Activated effector memory CD4-positive, alpha-beta T cell treated with Interleukin-2 at 50 U/mL for 16 hours (primary cell): ENCODE results near the gene DRC1.
"Not testable (repeated sequence)": the region's sequence is repeated elsewhere in the genome, so short reads cannot be mapped to it uniquely, and the experiment has no call there.

Experiments used
- DNase-seq: peaks from one replicate; pipeline ENCODE4 v3.0.0-alpha.2; 2020

DRC1 gene

DNA sequence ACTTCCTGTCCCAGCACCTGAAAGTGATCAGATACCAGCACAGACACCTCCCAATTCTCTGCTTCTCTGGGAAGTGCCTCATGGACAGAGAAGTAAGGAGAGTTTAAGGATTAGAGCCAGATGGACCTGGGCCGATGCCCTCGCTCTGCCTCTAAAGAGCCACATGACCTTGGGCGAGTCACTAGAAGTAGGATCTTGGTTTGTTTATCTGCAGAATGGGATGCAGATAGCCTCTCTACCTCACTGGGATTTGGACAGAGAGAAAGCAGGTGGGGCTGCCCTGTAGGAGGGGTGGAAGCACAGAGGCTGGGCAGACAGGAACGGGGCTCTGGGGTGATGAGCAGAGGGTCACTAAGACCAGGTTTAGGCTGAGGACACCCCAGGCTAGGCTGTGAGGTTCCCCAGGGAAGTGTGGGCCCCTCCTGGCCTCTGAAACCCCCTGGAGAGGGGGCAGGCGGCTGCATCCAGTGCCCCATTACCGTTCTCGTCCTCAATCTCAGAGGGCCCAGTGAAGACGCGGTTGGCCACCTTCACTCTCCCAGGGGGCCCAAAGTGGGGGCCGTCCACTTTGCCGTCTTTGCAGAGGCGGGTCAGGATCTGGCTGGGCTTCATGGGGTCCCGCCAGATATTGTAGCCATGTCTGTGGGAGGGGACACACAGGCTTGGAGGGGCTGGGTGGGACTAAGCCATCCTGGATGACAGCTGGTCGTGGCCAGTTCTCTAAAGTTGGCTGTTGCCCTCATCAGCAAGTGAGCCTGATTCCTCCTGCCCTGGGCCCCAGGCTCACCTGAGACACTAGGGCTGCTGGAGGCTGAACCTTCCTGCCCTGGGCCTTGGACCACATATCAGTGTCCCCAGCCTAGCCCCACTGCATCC lies 62.9 kb downstream of the DRC1 start:
- DNase-seq: no peak

DNA sequence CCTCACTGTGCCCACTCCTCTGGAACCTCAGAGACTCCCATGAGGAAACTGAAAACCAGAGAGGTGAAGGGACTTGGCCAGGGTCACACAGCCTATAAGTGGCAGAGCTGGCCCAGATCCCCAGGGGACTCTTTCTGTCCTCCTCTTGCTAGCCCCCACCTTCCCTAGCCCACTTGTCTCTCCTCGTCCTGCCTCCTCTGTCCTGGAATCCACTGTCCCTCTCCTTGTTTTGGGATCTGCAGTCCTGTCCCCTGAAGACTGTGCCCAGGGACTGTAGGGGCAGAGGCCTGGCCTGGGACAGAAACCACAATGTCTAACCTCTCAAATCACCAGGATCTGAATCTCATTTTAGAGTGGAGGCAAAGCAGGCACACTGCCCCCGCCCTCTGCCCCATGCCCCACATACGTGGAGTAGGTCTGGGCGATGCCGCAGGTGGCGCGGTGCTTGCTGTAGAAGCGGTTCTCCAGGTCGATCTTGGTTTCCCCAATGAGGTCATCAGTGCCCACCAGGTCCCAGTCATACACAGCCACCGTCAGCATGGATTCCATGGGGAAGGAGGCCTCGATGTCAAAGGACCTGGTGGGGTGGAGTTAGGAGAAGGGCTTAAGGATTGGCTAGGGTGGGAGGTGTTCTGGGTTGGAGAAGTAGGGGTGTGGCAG lies 63.7 kb downstream of the DRC1 start:
- no peak for DNase-seq

DNA sequence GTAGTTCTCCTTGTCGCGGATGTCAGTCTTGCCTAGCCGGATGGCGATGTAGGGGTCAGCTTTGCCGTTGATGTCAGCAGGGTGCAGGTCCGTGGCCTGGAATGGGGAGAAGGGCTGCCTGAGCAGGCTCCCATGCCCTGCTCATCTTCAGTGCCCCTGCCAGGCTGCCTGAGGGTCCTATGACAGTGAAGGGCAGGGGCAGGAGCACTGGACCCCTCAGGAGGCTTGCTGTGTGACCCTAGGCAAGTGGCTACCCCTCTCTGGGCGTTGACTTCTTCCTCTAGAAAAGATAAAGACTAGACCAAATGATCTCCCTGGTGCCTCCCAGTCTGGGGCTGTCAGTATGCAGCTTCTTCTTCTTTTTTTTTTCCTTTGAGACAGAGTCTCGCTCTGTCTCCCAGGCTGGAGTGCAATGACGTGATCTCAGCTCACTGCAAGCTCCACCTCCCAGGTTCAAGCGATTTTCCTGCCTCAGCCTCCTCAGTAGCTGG lies 64.3 kb downstream of the DRC1 start:
- DNase-seq: no peak

DNA sequence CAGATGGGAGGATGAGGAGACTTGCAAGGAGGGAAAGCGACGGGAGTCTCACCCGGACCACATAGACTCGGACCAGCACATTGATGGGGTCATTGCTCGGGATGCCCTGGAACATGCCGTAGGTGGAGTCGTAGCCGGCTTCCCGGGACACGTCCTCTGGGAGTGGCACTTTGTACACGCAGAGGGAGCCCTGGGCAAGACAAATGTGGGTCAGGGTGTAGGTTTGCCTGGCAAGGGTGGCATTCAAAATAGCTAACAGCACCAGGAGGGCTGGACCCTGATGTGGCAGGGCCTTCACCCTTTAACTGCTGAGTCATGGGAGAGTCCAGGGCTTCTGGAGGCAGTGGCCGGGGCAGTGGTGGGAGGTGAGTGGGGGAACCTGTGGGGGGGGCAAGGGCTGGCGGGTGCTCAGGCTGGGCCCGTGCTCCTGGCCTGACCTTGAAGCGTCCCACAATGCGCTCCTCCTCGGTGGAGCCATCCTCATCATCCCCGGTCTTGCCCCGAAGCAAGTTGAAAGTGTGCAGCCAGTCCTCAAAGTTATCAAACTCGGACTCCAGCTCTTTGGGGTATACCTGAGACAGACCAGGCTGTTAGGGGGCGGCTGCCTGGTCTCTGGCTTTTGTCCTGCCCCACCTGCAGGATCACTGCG lies 65.1 kb downstream of the DRC1 start:
- DNase-seq: no peak

DNA sequence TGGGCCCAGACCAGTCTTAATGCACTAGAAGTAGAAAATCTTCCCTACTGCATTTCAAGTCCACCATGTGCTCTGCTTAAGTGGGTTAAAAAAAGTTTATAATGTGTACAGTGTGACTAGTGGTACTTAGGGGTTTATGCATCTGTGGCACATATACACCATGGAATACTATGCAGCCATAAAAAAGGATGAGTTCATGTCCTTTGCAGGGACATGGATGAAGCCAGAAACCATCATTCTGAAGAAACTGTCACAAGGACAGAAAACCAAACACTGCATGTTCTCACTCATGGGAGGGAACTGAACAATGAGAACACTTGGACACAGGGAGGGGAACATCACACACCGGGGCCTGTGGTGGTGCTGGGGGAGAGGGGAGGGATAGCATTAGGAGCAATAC lies 66.8 kb downstream of the DRC1 start:
- DNase-seq: not testable (repeated sequence)

DNA sequence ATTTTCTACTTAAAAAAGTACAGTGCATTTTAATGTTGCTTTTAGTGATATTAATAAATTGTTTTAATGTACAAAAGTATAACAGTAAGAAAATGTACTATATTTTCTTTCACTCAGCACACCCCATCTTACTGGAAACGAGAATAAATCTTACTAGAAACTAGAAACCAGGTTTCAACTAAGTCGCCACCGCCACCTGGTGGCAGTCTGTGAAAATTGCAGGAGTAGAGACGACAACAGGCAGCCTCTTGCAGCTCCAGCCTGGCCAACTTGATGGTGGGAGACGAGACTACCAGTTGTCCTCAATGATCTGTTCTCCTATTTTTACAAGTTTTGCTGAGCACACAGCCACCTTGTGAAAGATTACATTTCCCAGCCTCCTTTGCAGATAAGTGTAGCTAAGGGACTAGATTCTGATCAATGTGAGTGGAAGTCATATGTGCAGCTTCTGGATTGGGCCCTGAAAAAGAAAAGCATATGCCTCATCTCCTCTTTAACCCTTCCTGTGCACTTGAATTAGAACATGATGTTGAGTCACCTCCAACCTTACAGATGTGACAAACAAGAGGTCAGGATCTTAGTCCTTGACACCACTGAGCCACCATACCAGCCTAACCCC lies 67.5 kb downstream of the DRC1 start:
- DNase-seq: no peak

DNA sequence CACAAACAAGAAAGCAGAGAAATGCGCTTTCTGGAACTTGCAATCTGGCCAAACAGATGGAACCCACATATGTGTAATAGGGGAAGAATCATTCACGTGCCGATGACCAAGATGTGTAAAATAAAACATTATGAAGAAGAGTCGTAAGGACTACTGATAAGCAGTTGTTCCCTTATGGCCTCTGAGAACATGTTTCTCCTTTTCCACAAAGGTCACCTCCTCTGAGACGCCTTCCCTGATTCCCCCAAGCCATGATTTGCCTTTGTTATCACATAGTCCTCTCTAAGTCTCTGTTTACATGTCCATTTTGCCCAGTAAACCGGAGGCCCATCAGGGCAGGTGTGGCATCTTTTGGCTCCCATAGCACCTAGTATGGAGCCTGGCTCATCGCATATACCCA lies 68.2 kb downstream of the DRC1 start:
- no peak for DNase-seq

DNA sequence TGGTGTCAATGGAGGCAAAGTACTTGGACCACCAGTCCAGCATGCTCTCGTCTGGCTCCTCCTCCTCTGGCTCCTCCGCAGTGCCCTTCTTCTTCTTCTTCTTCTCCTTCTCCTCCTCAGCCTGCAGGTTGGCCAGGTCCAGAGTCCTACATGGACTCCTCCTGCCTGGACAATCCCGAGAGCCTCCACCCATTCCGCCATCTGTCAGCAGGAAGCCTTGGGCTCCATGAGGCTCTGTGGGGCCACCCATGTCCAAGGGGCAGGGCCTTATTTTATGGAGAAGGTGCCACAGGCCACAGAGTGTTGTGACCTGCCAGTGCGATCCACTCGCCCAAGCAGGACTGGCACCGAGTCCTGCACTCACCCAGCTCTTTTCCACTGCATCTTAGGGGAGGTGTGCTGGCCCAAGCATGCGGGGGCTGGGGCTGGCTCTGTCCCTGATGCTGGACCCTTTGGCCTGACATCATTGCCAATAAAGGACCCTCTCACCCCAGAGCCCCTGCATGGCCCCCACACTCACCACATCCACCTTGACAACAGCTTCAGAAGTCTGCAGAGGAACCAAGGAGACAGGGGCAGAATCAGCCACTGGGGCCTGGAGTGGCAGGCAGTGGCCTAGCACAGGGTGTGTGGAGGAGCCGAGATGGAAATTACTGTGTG lies 69.0 kb downstream of the DRC1 start:
- no peak for DNase-seq

DNA sequence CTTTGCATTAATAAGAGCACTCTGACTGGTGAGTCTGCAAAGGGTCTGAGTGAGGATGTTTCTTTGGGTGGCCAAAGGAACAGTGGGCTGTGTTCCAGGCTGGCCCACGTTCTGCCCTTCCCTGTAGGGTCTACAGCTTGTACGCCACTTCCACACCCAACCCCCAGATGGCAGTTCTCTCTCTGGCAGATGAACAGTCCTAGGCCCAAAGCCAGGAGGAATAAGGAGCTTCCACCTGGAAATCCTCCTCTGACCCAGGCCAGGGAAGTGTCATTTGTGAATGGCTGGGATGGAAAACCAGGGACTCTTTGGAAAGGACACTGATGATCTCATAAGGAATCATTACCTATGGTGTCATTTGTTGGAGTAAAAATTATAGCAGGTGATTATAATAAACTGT lies 69.6 kb downstream of the DRC1 start:
- no peak for DNase-seq

DNA sequence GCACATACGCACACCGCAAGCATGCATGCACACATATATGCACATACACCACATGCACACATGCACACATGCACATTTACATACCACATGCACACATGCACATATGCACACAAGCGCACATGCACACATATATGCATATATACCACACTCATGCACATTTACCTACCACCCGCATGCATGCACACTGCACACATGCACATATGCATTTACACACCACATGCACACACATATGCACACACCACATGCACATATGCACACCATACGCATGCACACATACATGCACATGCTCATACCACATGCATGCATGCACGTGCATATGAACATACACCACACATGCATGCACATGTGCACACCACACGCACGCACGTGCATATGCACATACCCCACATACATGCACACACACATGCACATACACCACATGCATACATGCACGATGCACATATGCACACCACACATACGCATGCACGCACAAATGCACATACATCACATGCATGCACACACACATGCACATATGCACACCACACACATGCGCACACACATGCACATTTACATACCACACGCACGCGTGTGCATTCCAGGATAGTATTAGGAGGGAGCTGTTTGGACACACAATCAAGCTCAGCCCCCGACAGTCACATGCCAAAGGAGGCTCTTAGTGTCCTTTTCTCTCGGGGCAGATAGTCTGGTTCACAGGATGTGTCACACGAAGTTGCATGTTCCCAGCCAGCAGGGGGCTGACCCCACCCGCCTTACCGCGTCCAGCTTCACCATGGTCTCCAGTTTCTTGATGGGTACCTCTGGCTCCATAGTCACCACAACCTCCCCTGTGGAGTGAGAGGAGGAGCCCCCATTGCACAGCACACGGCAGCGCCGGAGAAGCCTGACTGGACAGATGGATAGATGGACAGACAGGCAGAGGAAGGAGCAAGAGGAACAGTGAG lies 70.3 kb downstream of the DRC1 start:
- DNase-seq: no peak

DNA sequence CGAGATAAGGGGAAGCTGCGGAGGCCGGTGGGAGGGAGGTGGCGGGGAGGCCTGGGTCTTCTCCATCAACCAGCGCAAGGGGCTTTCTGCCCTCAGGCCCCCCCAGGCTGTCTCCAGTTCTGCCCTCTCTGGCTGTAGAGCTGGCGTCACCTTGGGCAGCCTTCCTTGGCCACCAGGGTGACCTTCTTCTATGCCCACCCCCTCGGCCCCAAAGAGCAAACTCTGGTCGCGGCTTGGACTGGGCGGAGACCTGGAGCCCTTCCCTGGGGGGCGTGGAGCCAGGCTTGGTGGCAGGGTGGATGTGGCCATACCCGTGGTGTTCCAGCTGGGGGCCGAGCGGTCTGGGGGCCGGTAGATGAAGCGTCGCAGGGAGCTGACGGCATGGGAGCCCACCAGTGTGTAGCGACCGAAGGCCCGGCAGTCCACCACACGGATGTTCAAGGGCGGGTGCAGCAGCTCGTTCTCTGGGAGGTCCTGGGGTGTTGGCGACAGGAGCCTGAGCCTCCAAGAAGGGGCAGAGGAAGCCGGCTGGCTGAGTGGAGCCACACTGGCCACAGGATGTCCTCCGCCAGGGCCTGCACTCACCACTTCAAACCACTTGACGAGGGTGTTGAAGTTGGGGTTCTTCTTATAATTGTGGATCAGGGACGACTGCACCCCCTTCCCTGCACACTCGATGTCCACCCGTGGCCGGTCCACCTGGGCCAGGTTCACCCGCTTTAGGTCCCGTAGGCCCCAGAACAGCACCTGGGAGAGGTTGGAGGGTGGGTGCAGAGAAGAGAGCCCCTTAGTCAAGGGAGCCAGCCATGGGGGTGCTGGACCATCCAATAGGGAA lies 71.3 kb downstream of the DRC1 start:
- DNase-seq: no peak

DNA sequence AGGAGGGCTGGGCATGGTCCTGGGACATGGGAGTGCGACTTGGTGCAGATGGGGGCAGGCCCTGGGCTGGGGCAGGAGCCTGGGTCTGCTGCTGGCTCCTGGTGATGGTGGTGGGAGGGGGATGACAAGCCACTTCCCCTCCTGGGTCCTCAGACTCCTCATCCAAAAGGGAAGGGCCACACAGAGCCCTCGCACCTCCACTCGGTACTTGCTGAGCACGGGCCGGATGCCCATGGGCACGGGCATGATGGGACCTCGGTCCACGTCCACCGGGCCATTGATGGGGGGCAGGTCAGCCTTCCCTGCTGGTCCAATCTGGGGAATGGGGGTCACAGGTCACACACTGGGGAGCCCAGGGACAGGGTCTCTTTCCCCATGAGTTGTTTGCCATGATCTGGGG lies 72.1 kb downstream of the DRC1 start:
- no peak for DNase-seq

DNA sequence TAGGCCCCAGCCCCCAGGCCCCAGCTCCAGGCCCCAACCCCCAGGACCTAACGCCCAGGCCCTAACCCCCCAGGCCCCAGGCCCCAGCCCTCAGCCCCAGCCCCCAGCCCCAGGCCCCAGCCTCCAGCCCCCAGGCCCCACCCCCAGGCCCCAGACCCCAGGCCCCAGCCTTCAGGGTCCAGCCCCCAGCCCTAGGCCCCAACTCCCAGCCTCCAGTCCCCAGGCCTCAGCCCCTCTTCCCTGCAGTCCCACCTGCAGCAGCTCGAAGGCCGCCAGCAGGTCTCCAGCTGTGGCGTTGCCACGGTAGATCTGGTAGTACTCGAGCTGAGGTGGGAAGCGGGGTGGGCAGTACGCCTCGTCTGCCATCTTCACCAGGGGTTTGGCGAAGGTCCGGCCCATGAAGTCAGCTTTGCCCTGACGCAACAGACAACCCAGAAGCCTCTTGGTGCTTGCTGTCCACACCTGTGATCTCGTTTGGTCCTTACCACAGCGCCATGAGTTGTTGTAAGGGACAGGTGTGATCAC lies 72.6 kb downstream of the DRC1 start:
- no peak for DNase-seq

DNA sequence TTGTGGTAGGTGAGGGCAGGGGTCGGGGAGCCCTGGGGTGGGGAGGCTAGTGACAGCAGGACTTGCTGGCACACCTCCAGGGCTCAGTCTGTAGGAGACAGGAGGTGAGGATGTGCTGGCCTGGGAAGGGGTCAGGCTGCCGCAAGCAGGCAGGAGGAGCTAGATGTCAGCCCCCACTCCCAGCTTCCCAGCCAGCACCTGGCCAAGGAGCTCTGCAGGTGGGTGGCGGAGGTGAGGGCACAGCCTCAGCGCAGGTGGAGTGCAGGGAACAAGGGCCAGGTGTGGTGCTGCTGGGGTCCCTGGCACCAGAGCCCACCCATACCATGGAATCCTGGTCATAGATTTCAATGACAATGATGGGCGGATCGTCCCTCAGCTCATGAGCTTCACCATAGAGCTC lies 73.3 kb downstream of the DRC1 start:
- no peak for DNase-seq

DNA sequence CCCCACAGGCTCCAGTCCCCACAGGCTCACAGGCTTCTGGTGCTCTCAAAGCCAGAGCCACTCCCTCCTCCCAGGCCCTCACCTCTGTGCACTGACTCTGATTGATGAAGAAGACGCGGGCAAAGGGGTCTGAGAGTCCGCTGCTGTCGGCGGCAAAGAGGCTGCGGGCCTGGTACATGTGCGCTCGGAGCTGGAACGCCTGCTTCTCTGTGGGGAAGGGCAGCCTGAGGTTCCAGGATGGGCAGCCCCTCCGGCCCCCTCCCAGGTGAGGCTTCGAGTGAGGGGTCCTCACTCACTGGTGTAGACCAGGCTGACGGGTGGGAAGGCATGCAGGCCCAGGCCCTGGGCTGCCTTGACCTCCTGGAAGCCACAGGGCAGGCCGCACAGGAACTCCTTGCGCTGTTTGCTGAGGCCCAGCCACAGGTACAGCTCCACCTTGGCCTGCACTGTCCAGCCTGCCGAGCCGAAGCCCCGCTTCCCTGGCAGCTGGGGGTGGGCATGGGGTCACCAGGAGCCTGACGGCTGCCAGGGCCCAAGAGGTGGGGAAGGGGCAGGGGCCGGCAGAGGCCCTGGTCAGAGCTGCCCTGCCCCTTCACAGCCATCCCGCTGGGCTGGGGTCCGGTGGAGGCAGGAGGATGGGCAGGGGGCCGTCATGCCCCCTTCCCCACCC lies 74.2 kb downstream of the DRC1 start:
- DNase-seq: no peak

DNA sequence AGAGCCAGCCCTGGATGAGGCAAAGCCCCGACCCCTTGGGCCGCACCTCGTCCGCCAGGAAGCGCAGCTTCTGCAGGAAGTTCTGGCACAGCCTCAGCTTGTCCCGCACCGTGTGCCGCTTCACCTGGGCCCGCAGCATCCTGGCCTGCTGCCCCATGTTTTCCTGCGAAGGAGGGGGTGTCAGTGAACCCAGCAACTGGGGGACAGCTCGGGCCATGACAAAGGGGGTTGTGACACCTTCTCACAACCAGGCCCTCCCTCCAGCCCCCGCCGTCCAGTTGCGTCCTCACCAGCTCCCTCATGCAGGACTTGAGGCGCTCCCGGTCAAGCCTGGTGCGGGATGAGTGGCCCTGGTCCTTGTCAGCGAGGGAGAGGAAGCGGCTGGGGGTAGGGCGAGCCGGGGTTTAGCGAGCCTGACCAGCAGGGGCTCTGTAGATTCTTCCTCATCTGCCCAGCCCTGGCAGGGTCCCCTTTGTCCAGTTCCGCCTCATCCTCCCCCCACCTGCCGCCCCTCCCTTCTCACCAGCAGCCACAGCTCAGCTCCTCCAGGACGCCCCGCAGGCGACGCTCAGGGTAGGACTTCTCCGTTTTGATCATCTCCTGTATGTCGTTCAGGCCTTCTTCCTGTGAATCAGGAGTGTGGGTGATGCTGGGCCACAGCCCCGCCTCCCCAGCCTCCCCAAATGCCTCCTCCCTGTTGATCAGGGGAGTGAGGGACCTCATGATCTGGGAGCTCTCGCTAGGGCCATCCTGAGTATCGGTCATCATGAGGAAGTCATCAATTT lies 75.6 kb downstream of the DRC1 start:
- DNase-seq: no peak

DNA sequence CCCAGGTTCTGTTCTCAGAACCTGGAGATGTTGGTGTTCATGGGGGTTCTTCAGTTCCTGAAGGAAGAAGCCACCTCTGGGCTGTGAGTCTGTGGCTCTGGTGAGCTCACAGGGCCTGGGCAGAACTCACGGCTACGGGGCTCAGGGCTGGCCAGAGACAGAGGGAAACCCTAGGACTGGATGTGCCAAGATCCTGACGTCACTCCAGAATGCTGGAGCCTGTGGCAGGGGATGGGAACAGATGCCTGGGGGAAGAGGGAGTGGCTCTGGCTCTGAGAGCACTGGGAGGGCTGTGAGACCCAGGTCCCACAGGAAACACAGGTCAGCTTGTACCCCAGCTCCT lies 76.2 kb downstream of the DRC1 start, which contains the start of gene OTOF:
TSS of gene OTOF (minus strand) at position 214 of the 343 bp plus-strand sequence.
- no peak for DNase-seq

DNA sequence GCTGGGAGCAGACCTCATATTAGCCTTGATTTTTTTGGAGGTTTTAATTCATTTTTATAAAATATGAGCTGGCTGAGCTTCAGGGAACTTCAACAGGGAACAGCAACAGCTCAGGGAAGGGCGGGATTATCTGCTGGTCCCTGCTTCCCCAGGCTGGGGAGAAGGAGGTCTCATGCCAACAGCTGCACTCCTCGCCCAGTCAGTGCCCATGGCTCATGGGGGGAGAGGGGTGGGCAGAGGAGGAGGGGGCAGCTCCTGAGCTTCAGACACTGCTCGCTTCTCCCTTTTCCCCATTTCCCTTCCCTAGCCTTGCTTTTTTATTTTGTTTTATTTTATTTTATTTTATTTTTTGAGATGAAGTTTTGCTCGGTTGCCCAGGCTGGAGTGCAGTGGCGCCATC lies 76.6 kb downstream of the DRC1 start:
- DNase-seq: no peak
